Measurements from ENCODE around the gene TFRC.
"Not testable (repeated sequence)": the region's sequence is repeated elsewhere in the genome, so short reads cannot be mapped to it uniquely, and the experiment has no call there.

TFRC gene

DNA sequence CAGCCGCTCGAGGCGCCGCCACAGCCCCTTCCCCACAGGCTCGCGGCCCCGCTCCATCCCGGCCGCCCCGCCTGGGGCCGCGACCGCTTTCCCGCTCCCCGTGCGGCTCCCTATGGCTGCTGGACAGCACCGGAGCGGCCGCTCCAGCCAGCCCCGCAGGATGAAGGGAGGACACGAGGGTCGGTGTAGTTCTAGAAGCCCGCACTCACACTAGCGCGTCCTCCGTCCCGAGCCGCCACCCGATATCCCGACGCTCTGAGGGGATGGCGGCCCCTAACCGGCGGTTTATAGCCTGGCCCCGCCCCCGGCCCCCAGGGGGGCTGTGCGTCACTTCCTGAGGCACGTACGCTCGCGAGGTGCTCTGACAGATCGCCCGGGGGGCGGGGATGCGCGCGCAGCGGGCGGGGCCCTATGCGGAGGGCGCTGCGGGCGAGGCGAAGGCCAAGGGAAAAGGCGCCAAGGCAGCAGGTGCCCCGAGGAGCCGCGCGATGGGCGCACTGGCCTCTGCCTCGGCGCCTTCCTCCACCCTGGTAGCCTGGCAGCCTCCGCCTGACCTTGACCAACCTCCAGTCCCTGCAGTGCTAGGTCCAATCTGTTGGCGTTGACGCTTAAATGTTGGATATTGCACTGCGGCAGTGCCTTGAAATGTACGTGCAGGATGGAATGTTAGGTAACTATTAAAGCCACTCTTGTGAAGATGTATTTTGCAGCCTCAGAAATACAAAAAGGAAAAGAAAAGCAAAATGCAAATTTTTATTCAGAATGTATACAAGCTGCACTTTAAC, at the start of gene TFRC:
TSS of gene TFRC (minus strand) at position 257 of the 785 bp plus-strand sequence. CDS start 4,991 bp downstream, outside the sequence.
- no peak for DNase-seq (ENCODE audit: low read depth)

DNA sequence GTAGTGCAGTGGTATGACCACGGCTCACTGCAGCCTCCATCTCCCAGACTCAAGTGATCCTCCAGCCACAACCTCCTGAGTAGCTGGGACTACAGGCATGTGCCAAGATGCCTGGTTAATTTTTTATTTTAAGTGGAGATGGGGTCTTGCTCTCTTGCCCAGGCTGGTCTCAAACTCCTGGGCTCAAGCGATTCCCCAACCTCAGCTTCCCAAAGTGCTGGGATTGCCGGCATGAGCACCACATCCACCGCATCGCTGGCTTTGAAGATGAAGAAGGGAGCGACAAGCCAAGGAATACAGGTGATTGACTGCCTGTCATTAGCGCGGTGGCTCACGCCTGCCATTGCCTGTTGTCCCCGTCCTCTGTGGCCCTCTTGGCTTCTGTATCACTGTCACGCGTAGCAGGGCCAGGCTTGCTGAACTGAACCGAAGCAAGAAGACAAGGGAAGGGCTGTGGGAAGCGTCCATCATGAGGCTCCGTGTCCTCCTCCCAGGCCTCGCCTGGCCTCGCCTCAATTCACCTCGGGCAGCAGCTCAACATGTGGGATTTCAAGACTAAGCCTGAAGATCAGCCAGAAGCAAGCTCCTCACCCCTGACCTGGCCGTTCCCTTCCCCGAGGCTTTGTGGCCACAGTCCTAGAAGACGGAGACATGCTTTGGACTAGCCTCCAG, 46.4 kb upstream of the TFRC start:
- DNase-seq (ENCODE audit: low read depth), result no peak

DNA sequence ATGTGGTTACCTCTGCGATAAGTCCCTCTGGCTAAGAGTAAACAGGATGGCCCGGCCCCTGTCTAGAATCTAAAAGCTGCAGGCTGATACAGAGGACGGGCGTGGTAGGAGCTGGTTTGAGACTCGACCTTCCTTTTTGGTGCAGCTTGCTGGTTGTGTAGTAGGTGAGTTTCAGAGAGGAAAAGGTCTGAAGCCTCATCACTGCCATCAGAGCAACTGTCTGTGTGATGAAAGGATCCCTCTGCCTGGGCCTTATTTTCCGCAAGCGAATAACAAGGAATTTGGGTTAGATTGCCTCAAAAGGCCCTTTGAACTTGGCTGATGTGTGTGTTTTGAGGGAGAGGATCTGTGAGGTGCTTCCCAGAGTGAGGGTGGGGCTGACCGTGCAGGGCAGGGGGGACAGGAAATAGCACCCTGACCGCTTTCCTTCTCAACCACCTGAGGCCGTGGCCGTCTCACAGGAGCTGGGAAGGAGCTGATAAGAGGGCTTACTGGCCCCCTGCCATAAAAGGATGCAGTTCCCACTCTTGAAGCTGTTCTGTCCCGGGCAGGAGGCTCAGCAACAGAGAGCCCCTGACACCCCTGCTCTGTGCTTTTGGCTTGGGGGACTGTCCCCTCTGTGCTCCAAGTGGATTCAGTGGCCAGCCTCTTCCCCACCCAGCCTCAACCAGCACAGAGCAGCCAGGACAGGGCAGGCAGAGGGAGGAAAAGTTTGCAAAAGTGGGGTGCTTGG, 45.6 kb upstream of the TFRC start:
- DNase-seq (ENCODE audit: low read depth), result no peak

- no peak for DNase-seq (ENCODE audit: low read depth)
Observed at GRCh38 chr3:196124608-196125007, 42.7 kb upstream of the TFRC start.

DNA sequence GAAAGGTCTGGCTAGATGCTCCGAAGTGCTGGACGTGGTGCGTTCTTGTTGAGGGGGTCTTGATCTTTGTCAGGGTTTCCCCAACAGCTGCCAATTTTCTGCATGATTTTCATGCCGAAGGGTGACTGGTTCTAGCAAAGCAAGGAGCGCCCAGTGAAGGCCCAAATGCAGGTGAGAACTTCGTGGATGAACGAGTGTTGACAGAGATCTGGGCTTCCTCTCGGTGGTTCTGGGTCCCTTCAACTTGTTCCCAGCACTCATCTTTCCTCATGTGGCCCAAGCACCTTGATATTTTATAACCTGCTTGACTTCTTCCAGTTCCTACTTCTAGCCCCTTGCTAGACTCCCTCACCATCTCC, 40.8 kb upstream of the TFRC start:
- DNase-seq (ENCODE audit: low read depth), result no peak

GRCh38 chr3:196122021-196122687, 40.3 kb upstream of the TFRC start:
- DNase-seq (ENCODE audit: low read depth), result no peak

DNA sequence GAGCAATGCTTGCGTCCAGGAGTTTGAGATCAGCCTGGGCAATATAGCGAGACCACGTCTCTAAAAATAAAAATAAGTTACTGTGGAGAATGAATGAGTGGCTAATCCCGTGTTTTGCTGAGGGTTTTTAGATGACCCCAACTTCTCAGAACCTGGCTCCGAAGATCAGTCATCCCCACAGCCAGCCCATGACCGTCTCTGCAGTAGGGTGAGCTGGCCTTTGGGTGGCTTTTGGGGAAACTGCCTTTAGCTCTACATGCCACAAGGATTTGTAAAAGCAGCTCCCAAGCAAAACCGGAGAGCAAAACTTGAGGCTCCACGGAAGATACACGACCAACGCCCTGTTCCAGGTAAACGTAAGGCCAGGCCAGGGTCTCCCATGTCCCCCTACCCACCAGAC, 39.2 kb upstream of the TFRC start:
- no peak for DNase-seq (ENCODE audit: low read depth)

- no peak for DNase-seq (ENCODE audit: low read depth)
Observed at GRCh38 chr3:196120291-196120951, 38.5 kb upstream of the TFRC start.

GRCh38 chr3:196117809-196118208, 35.9 kb upstream of the TFRC start:
- no peak for DNase-seq (ENCODE audit: low read depth)

DNA sequence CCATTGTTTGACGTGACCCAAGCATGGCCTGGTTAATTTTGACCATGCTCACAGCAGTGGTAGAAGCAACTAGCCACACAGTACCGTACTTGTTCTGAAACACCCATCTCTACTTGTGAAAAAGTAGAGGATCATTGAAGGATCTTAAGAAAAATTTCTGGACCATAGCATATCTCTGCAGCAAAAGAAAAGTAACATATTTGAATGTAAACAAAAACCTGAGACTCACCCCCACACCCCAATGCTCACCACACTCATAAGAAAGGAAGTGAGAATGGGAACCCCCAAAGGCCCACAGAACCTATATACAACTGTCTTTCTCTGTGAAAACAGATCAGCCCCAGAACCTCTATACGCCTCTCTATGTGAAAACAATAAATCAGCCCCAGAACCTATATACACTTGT, 33.8 kb upstream of the TFRC start:
- no peak for DNase-seq (ENCODE audit: low read depth)

DNA sequence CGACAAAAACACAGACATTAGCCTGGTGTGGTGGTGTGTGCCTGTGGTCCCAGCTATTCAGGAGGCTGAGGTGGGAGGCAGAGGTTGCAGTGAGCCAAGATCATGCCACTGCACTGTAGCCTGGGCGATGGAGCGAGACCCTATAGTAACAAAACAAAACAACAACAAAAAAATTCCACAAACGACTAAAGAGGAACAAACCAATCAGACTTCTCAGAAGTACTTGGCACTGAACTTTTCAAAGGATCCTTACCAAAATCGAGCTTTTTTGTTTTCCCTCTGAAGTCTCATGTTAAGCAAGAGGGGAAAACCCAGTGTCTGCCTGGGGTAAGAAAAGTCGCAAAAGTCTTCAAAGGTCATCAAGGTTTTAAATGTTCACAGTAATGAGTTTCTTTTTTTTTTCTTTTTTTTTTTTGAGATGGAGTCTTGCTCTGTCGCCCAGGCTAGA, 30.1 kb upstream of the TFRC start:
- DNase-seq (ENCODE audit: low read depth), result no peak

GRCh38 chr3:196108075-196108743, 26.3 kb upstream of the TFRC start:
- no peak for DNase-seq (ENCODE audit: low read depth)

DNA sequence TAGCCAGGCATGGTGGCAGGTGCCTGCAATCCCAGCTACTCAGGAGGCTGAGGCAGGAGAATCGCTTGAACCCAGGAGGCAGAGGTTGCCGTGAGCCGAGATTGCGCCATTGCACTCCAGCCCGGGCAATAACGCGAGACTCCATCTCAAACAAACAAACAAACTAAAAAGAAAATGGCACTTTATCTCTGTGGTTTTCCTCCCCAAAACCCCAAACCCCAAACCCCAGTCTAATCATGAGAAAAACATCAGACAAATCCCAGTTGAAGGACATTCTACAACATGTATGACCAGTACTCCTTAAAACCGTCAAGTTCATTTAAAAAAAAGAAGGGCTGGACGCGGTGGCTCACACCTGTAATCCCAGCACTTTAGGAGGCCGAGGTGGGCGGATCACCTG, 22.8 kb upstream of the TFRC start:
- not testable (repeated sequence) for DNase-seq (ENCODE audit: low read depth)

GRCh38 chr3:196098365-196098980, 16.6 kb upstream of the TFRC start:
- DNase-seq (ENCODE audit: low read depth), result not testable (repeated sequence)

DNA sequence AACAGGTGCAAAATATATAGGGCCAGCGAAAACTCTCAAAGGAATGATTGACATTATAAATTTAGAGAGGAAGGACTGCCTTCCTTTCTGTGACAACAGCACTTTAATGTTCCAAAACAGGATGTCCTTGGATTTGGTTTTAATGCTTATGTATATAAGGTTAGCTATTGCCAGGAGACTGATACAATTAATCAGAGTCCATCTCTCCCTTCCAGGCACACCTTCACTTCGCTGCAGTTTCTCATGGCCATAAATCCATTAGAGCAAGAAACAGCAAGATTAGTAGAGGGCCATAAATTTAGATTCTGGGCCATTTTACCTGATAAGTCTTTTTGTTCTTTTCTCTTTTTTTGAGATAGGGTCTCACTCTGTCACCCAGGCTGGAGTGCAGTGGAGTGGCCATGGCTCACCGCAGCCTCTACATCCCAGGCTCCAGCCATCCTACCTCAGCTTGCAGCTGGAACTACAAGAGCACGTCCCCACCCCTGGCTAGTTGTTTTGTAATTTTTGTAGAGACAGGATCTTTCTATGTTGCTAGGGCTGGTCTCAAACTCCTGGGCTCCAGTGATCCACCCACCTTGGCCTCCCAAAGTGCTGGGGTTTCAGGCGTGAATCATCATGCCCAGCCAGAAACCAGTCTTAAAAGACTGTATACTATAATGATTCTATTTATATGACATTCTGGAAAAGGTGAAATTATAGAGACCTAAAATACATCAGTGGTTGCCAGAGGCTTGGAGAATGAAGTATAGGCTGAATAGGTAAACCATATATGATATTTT, 15.7 kb upstream of the TFRC start:
- no peak for DNase-seq (ENCODE audit: low read depth)

GRCh38 chr3:196096382-196096953, 14.6 kb upstream of the TFRC start:
- DNase-seq (ENCODE audit: low read depth), result no peak

GRCh38 chr3:196093317-196094111, 11.6 kb upstream of the TFRC start:
- DNase-seq (ENCODE audit: low read depth), result no peak

- no peak for DNase-seq (ENCODE audit: low read depth)
Observed at GRCh38 chr3:196087906-196088305, 6.0 kb upstream of the TFRC start.

GRCh38 chr3:196082619-196082971, 705 bp upstream of the TFRC start:
- DNase-seq (ENCODE audit: low read depth), result no peak
